ENCODE data around the gene TMEM19.

- TF ChIP-seq CTCF (conservative IDR thresholded peaks at IDR 0.05) = no peak
- no peak for TF ChIP-seq EZH2 (IDR thresholded peaks at IDR 0.05; ENCODE audit: low read depth)
Observed at GRCh38 chr12:71749666-71750065, 63.8 kb downstream of the TMEM19 start.
